Naive B cell (primary cell): ENCODE data around the gene SLC41A3. TPM values are rescaled to one million over a fixed set of nuclear protein-coding genes. Genes with fewer than 3 reads are reported as not detected.
"Not testable (repeated sequence)": the region's sequence is repeated elsewhere in the genome, so short reads cannot be mapped to it uniquely, and the experiment has no call there.

Source experiments
- ATAC-seq, 2 donors: fragments of 150-1000 bp; cut with Tn5 transposase; 2 replicates each; pipeline ENCODE4 v1.10.0; 2021; ENCODE audit warnings: low read depth in 2 of 2, mild to moderate bottlenecking in 2 of 2, moderate library complexity in 2 of 2
- DNase-seq: peaks from one replicate; pipeline ENCODE4 v3.0.0; 2022
- H3K27ac Mint-ChIP-seq, 6 donors: one replicate each; pipeline ENCODE4 v1.8.0; 2020 to 2022; ENCODE audit warnings: mild to moderate bottlenecking in 6 of 6, mixed read lengths in 6 of 6, moderate library complexity in 5 of 6, inconsistent platforms in 2 of 6
- H3K27me3 Mint-ChIP-seq, 3 donors: one replicate each; pipeline ENCODE4 v1.8.0; 2021 to 2022; ENCODE audit warnings: mixed read lengths in 3 of 3, mild to moderate bottlenecking in 1 of 3
- H3K36me3 Mint-ChIP-seq, 2 donors: one replicate each; pipeline ENCODE4 v1.8.0; 2020 to 2022; ENCODE audit warnings: mixed read lengths in 2 of 2, inconsistent platforms in 1 of 2, mild to moderate bottlenecking in 1 of 2
- H3K4me1 Mint-ChIP-seq, 3 donors: one replicate each; pipeline ENCODE4 v1.8.0; 2020 to 2022; ENCODE audit warnings: mixed read lengths in 3 of 3, inconsistent platforms in 1 of 3, mild to moderate bottlenecking in 1 of 3, moderate library complexity in 1 of 3
- H3K4me3 Mint-ChIP-seq, 8 donors: one replicate each; pipeline ENCODE4 v1.8.0; 2020 to 2022; ENCODE audit warnings: mild to moderate bottlenecking in 8 of 8, mixed read lengths in 8 of 8, moderate library complexity in 8 of 8, inconsistent platforms in 2 of 8
- H3K9me3 Mint-ChIP-seq, 7 donors: one replicate each; pipeline ENCODE4 v1.8.0; 2020 to 2022; ENCODE audit warnings: mixed read lengths in 7 of 7, mild to moderate bottlenecking in 5 of 7, inconsistent platforms in 2 of 7, moderate library complexity in 1 of 7
- polyA plus RNA-seq, 6 donors: library from polyadenylated mRNA; unstranded; fragments of 300-500 nt; fragmentation: Illumina TruSeq; gene quantifications; one replicate each; pipeline ENCODE4 v1.2.3, GENCODE V29; 2021; ENCODE audit warnings: low read depth in 6 of 6

SLC41A3 gene
- polyA plus RNA-seq, 6 donors from 2014 or later: 21.4 to 28.7 (median 24.9) TPM

GRCh38 chr3:125960066-125960424, 123.9 kb downstream of the SLC41A3 start:
- Mint-ChIP-seq H3K4me3 (no peak overlapping the region), H3K27ac (no peak overlapping the region), H3K9me3 (peaks cover 0 to 7% (median 0%) of the 10 kb centered on the region in 7 donors), H3K4me1 (no peaks in the 10 kb centered on the region), H3K36me3 (no peaks in the 10 kb centered on the region), H3K27me3 (peaks cover 13 to 32% (median 16%) of the 10 kb centered on the region in 3 donors)
- no peak for DNase-seq
- ATAC-seq: no peak

GRCh38 chr3:125959317-125960065, 124.4 kb downstream of the SLC41A3 start:
- Mint-ChIP-seq H3K36me3 (no peaks in the 10 kb centered on the region), H3K4me3 (no peak overlapping the region), H3K27ac (no peak overlapping the region), H3K4me1 (no peaks in the 10 kb centered on the region), H3K27me3 (peaks cover 13 to 33% (median 18%) of the 10 kb centered on the region in 3 donors), H3K9me3 (peaks cover 0 to 7% (median 0%) of the 10 kb centered on the region in 7 donors)
- ATAC-seq: no peak
- no peak for DNase-seq

DNA sequence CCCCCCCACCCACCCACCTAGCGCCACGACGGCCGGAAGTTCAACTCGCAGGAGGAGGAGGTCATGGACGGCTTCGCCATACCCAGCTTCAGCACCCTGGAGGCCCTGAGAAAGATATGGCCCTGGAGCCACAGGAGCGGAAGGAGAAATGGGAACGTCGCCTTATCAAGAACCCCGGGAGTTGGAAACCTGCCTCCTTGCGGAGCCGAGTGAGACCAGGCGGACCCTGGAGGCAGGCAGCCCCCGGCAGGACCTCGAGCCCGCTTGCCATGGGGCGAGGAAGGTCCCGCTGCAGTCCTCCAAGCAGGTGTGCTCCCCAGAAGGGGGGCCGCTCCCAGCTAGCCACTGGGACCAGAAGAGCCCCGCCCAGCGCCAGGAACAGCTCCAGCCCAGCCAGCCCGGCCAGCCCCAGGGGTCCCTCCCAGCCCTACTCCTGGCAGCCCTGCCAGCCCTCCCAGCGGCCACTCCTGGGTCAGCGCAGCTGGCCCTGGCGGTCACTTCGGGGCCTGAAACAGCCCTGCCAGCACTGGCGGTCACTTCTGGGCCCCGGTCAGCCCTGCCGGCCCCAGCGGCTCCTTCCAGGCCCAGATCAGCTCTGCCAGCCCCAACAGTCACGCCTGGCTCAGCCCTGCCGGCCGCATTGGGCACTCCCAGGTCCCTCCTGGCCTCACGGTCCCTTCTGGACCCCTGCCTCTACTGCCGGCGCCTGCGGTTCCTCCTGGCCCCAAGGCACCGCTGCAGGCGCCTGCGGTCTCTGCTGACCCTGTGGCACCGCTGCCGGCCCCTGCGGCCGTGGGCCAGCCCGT, 125.2 kb downstream of the SLC41A3 start:
- Mint-ChIP-seq H3K36me3 (no peaks in the 10 kb centered on the region), H3K27me3 (peaks cover 13 to 36% (median 15%) of the 10 kb centered on the region in 3 donors)

DNA sequence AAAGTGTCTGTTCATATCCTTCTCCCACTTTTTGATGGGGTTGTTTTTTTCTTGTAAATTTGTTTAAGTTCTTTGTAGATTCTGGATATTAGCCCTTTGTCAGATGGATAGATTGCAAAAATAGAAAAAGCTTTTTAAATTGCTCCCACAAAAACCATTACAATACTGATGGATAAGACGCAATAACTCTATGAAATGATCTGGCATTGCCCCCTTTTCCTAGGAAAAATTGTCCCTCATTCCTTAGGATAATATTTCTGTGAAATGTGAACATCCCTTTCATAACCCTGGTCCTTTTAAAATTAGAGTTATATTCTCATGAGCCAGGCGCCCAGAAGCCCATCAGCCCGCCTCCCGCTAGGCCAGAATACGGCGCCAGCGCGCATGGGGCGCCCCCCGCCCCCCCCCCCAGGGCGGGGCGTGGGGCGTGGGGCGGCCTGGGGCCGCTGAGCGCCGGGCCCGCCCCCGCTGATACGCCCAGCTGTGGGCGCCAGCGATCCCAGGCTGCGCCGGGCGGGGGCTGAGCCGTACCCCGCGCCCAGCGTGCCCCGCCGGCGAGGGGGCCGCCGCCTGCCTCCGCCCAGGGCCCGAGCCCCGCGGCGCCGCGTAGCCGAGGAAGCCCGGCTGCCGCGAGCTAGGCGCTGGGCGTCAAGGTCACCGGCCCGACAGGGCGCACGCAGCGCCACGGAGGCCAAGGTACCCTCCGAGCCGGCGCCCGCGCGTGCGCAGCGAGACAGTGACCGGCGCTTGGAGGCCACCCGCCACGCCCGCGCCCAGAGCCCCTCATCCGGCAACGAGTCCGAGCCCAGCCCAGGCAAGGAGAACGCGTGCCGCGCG, 126.0 kb downstream of the SLC41A3 start:
- no peaks in the 10 kb centered on the region for H3K36me3 Mint-ChIP-seq
- H3K27me3 Mint-ChIP-seq: peaks cover 13 to 41% (median 15%) of the 10 kb centered on the region in 3 donors
- DNase-seq: no peak
- ATAC-seq: peak in 1 of 2 donors; percentile 53
- H3K27ac Mint-ChIP-seq: no peak overlapping the region
- no peaks in the 10 kb centered on the region for H3K4me1 Mint-ChIP-seq
- no peak overlapping the region for H3K4me3 Mint-ChIP-seq
- H3K9me3 Mint-ChIP-seq: peaks cover 0 to 7% (median 0%) of the 10 kb centered on the region in 7 donors

More for the DNA sequence above, 125.2 kb downstream of the SLC41A3 start:
- no peak for ATAC-seq
- H3K4me1 Mint-ChIP-seq: no peaks in the 10 kb centered on the region
- H3K4me3 Mint-ChIP-seq: no peak overlapping the region
- no peak for DNase-seq
- H3K9me3 Mint-ChIP-seq: peaks cover 0 to 7% (median 0%) of the 10 kb centered on the region in 7 donors
- H3K27ac Mint-ChIP-seq: no peak overlapping the region

DNA sequence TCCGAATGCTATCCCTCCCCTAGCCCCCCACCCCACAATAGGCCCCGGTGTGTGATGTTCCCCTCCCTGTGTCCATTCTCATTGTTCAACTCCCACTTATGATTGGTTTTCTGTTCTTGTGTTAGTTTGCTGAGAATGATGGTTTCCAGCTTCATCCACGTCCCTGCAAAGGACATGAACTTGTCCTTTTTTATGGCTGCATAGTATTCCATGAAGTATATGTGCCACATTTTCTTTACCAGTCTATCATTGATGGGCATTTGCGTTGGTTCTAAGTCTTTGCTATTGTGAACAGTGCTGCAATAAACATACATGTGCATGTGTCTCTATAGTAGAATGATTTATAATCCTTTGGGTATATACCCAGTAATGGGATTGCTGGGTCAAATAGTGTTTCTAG, 126.9 kb downstream of the SLC41A3 start:
- not testable (repeated sequence) for ATAC-seq, H3K4me3 Mint-ChIP-seq, H3K4me1 Mint-ChIP-seq, H3K36me3 Mint-ChIP-seq, H3K9me3 Mint-ChIP-seq, DNase-seq, H3K27ac Mint-ChIP-seq
- H3K27me3 Mint-ChIP-seq: peaks cover 13 to 41% (median 18%) of the 10 kb centered on the region in 3 donors

Other genes starting within 250 kb of the SLC41A3 start
- under 1 TPM in 1 of 6 donors, not detected in 5; 0.19 TPM for gene ROPN1B, start 114.9 kb downstream of the SLC41A3 start, polyA plus RNA-seq
- gene ALDH1L1, start 96.5 kb upstream of the SLC41A3 start, polyA plus RNA-seq: under 1 TPM in 1 of 6 donors, not detected in 5; 0.08 TPM